Mesenteric fat pad (tissue), 1 donor: Measurements from ENCODE around the gene VCAN. TPM values are rescaled to one million over a fixed set of nuclear protein-coding genes. Genes with fewer than 3 reads are reported as not detected.
"Not testable (repeated sequence)": the region's sequence is repeated elsewhere in the genome, so short reads cannot be mapped to it uniquely, and the experiment has no call there.

Experiments
- DNase-seq: peaks from one replicate; pipeline ENCODE4 v3.0.0-alpha.2; 2020; ENCODE audit warnings: low spot score
- long read RNA-seq: library from polyadenylated mRNA; unstranded; transcript quantifications from one replicate; pipeline ENCODE4 v2.0.0, GENCODE V29; 2020
- total RNA-seq: library from RNA; stranded (reverse); fragmentation: NEBNext Ultra II Directional; extraction: Animal tissue kit (Norgen Biotek cat#: 25700); gene quantifications from one replicate; pipeline ENCODE4 v1.2.1, GENCODE V29; 2021
- donor health status: DM: yes; HTN: yes; CAD: no.

VCAN gene
- 224 TPM for total RNA-seq
- long read RNA-seq, full-length matches to known transcripts = 82 of 115 reads
- long read RNA-seq, partial matches to known transcripts = 13 of 115 reads
- long read RNA-seq, other reads (novel, unspliced or antisense) = 20 of 115 reads

DNA sequence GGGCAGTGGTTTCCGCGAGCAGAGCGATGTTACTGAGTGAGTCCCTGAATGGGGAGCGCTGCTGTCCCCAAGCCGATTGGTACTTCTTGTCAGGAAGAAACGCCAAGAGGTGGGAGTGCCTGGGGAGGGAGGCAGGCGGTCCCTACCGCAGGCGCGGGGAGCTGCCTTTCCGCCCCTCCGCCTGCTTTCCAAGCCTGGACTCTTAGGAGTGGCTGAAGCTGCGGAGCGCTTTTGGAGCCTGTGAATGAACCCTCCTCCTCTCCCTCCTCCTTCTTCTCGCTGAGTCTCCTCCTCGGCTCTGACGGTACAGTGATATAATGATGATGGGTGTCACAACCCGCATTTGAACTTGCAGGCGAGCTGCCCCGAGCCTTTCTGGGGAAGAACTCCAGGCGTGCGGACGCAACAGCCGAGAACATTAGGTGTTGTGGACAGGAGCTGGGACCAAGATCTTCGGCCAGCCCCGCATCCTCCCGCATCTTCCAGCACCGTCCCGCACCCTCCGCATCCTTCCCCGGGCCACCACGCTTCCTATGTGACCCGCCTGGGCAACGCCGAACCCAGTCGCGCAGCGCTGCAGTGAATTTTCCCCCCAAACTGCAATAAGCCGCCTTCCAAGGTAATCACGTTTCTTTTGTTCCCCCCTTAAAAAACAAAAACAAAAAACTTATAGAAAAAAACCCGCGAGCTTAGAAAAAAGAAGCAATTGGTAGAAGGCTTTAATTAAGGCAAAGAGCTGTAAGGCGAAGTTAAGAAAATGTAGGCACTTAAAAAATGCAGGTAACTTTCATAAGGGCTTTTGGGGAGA is at the start of gene VCAN:
VCAN (plus strand) TSS at position 340 of the 808 bp plus-strand sequence. CDS start 11,775 bp downstream, outside the sequence.
- no peak for DNase-seq

DNA sequence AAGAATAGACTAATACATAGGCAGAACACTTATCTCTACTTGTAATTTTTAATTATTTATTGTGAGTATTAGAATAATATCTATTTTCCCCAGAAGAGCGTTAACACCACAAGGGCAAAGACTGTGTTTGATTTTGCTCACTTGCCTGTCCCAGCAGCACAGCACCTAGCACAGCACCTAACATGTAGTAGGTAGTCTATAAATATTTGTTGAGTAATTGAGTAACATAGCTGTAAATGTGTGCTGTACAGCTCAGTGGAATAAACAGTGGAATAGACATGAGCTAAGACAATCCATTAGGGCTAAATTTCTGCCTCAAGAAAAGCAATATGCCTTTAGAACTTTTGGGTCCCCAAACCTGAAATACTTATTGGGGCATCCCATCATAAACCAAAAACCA is 49.3 kb upstream of the VCAN start:
- DNase-seq = no peak

DNA sequence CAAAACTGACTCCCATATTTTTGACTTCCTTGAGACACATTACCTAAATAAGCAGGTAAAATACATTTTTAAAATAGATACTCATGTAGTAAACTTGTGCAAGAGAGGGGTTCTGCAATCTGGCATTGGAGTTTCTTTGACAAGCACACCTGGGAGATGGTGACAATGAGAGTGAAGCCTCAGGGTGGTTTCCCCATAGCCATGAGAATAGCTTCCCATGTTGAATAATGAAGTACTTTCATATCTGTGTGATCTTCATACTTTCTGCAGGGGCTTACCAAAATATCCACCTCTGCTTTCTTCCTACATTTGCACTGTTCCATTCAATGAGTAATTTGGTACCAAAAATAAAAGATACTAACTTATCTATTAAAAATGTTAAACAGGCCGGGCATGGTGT is 44.7 kb upstream of the VCAN start:
- no peak for DNase-seq

DNA sequence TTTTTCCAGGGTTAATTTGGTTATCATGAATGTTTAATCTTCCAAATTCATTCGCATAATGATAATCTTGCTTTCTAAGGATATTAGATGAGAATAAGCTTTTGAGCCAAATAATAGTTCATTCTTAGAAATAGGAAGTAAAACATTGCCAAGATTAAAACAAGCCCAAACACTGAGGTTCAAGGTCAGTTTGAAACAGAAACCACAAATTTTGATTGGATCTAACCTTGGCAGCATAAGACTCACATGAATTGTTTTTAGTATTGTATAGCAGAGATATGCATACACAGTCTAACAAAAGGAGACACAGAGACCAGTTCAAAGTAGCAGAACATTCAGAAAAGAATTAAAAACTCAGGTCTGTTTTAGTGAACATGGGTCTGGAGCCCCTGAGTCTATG is 43.4 kb upstream of the VCAN start:
- no peak for DNase-seq

DNA sequence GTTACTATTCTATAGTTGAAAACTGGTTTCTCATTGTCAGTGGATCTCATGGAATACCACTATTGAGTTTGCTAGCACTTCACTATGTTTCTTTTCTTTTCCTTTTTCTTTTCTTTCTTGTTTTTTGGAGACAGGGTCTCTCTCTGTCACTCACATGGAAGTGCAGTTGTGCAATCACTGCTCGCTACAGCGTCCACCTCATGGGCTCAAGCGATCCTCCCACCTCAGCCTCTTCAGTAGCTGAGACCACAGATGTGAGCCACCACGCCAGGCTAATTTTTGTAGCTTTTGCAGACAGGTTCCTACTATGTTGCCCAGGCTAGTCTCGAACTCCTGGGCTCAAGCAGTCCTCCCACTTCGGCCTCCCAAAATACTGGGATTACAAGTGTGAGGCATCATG is 42.7 kb upstream of the VCAN start:
- DNase-seq = no peak

DNA sequence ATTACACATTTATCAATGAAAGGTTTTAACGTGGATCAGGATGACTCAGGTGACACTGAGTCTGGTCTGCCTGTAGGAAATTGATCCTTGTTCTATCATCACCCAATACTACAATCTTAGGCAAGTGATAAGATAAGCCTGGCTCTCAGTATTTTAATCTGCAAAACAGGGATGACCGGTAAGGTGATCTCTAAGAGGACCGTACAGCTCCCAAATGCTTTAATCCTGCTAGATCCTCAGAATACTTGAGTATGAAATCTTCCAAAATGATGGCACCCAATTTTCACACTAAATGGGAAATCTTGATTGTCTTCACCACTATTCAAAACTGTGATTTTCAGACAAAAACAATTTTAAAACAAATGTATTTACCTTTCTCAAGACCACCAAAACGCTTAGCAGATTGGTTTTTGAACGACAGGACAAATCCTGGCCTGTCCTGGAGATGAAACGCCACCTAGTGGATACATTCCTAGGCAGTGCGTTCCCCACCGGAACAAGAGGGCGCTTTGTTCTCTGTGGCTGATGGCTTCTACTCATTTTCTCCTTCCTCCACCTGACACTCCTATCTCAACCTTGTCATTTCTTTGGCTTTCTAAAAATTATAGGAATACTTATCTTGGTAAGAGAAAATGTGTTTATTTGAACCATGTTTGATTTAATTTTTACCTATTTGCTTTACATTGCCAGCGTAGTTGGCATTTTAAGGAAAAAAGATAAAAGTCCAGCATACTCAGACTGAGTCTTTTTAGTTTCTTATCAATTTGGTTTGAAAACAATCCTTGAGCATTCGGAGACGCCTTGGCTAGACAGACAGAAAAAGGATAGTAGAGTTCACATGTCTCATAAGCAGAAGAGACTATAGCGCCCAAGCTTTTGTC is 41.2 kb upstream of the VCAN start:
- no peak for DNase-seq

DNA sequence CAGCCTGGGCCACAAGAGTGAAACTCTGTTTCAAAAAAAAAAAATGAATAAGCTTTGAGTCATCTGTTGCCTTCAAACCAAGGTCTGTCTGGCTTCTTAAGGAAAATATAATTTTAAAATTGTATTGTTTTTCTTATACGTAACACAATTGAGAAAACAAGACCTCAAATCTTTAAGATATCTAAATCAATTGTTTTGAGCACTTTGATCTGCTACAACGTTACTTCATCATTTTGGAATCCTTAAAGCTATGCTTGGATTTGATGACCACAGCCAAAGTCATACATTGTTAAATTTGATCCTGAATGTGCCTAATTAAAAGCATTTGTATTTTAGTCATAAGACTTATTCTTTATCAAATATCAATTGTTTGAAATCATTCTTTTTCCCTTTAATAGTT is 37.7 kb upstream of the VCAN start:
- DNase-seq = no peak

DNA sequence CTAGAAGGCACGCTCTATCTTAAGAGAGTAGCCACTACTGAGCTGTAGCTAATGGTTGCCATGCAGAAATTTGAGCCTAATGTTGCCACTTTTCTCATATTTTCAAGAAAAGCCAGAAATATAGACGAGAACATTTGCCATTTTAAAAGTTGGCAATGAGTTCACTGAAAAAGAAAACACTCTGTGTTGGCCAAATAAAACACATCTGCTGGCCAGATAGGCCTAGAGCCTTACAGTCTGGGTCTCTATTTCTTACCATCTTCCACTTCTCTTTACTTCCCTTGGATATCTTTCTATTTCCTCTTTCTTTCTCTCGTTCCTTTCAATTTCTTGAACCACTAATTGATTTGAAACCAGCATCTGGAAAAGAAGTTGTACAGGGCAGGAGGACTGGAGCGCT is 36.6 kb upstream of the VCAN start:
- no peak for DNase-seq

DNA sequence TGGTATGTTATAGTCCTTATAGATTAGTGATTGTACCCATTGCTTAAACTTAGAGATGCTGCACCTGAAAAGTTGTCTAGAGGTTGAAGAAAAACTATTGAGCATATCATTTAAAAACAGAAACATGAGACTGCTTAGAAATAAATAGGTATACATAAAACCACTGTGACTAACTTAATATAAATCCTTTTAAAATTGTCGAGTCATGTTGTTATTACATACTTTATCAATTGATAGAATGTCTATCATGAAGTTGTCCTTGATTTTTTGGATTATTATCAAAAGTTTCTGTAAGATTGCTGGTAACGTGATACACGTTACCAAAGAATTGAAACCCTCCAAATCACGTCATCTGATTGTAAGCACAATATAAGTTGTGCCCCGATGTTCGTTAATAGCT is 35.3 kb upstream of the VCAN start:
- DNase-seq = no peak

DNA sequence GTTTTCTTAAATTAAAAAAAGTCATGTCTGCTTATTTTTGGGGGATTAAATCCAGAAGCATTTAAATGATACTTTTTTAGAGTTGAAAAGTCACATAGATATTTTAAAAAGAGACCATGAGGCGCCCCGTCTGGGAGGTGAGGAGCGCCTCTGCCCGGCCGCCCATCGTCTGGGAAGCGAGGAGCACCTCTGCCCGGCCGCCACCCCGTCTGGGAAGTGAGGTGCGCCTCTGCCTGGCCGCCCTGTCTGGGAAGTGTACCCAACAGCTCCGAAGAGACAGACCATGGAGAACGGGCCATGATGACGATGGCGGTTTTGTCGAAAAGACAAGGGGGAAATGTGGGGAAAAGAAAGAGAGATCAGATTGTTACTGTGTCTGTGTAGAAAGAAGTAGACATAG is 33.8 kb upstream of the VCAN start:
- DNase-seq = not testable (repeated sequence)

DNA sequence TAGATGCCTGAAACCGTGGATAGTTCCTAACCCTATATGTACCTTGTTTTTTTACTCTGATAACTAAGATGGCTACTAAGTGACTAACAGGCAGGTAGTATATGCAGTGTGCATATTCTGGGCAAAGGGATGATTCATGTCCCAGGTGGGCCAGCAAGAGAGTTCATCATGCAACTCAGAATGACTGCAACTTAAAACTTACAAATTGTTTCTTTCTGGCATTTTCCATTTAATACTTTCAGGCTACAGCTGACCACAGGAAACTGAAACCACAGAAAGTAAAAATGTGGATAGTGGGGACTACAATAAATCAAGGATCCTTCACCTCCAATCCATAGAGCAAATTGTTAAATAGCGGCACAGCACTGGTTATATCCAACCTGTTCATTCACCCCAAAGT is 30.7 kb upstream of the VCAN start:
- no peak for DNase-seq

DNA sequence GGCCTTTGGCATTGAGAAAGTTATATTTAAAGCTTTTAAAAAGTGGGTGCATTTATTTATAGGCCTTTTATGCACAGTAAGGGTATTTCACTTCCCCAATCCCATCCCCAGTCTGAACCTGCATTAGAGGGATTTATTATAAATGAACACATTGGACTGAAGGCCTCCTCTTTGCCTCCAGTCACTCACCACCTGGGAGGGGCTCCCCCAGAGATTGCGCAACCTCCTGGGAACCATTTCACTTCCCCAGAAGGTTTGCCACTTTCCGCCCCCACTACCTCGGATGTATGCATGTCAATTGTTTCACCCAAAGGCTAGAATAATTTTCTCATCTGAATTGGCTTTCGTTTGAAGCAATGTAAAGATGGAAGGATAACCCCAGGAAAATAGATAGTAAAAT is 29.8 kb upstream of the VCAN start:
- no peak for DNase-seq

DNA sequence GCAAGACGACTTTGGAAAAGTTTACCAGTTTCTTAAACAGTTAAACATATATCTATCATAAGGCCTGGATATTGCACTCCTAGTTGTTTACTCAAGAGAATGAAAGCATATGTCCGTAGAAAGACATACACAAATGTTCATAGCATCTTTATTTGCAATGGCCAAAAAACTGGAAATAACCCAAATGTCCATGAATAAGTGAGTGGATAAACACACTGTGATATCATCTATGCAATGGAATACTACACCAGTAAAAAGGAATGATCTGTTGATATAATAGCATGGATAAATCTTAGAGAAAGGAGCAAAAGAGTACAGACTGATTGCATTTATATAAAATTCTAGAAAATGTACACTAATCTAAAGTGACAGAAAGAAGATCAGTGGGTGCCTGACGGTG is 28.0 kb upstream of the VCAN start:
- DNase-seq = no peak

DNA sequence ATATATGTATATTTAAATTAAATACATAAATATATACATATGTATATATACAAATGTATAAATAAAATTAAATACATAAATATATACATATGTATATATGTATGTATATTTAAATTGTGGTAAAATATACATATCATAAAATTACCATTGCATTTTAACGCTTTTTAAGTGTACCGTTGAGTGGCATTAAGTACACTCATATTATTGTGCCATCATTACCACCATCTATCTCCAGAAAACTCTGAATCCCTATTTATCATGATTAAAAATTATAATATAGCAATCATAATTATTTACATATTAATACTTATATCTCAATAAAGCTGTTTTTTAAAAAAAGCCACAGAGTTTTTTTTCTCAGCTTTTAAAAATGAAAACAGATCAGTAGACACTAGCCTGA is 27.1 kb upstream of the VCAN start:
- DNase-seq = no peak

DNA sequence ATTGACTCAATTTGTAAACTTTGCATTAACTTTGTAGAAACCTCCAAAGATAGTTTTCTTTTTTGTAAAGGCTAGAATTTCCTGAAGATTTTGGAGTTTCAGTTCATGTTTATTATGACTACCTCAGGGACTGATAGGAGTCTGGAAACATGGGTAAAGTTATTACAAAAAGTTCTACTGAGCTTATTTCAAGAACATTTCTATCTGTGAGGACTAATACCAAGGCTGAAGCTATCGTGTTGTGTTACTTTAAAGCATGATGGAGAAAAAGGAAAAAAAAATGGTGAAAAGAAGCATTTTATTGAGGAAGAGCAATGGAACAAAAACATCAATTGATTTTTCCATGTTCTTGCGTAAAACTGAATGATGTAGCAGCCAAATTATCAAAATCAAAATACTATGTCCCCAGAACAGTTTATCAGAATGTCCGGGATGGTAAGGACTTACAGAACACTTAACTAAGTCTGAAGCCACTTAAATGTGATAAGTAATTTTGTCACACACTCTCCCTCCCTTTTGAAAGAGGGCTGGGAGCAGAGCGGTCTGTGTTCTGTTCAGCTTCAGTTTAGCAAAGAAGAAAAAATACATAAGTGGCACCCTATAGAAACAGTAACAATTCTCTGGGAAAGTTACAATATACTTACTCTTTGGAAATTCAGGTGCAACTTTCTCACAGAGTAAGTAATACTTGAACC is 25.1 kb upstream of the VCAN start:
- DNase-seq = no peak

DNA sequence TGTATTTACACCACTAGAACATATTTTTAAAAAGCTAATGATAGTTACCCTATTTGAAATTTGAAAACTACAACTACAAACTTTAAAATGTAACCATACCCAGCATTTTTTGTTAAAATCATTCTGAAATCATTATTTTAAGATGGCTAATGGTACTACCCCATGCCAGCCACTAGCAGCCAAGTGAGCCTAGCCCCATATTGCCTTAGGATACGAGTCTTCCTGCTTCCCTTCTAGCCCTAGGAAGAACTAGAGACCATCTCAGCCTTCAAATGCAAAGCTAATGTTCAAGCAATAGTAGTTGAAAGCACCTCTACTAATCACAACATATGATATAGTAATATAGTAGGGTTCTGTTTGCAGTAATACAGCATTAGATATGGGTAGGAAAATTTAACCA is 24.0 kb upstream of the VCAN start:
- DNase-seq = no peak

DNA sequence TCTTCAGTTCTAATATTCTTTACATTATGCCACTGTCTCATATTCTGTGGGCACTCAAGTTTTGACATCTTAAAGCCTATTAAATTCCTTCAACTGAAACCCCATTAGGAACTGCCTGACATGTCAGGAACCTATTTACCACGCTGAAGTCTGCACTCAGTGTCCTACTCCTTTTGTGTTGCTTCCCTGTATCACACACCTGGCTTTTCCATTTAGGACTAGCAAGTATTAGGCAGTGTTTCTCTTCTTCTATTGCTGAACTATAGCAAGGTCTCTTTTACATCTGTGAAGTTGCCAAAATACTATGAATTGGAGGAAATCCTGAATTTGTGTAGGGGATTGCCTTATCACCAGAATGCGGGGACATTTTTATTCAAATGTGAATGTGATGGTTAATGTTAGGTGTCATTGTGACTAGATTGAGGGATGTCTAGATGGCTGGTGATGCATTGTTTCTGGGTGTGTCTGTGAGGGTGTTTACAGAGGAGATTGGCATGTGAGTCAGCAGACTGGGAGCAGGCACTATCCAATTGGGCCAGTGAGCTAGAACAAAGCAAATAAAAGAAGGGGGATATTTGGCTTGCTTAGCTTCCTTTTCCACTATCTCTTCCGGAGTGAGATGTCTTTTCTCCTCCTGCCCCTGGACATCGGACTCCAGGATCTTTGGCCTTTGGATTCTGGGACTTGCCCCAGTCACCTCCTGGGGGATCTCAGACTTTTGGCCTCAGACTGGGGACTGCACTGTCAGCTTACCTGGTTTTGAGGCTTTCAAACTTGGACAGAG is 21.2 kb upstream of the VCAN start:
- DNase-seq = no peak

DNA sequence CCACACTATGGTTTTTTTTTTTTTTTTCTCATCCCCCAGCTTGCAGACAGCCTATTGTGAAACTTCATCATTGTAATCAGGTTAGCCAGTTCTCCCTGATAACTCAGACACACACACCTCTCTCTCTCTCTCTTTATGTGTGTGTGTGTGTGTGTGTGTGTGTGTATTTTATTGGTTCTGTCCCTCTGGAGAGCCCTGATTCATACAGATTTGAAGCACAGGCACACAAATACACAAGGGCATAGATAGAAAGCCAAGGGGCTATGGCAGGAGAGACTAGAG is 20.6 kb upstream of the VCAN start:
- DNase-seq = no peak

DNA sequence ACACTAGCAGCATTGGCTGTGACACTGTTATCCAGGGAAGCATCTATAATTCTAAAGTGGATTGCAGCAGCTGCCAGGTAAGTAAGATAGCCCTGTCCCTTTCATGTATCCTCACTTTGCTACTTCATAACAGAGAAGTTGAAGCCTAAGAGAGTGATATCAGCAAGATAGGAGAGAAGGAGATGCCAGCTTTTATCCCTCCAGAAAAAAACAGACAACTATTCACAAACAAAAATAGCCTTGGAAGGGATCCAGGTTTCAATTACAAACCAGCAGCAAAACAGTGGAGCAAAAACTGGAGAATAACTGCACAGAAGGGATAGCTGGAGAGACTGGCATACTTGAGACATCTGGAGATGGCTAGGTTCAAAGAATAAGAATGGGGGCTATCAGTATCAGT is 19.6 kb upstream of the VCAN start:
- DNase-seq = no peak

DNA sequence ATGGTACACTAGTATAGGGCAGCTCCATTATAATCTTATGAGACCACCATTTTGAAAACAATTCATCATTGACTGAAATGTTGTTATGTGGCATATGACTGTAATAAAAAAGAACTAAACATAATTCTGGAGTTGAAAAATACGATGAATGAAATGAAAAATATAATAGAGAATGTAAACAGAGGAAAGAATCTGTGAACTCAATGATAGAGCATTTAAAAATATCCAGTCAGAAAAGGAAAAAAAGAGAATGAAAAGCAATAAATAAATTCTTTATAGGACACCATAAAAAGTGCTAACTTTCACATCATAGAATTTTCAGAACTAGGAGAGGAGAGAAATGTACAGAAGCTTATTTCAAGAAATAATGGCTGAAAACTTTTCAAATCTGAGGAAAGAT is 17.6 kb upstream of the VCAN start:
- no peak for DNase-seq

DNA sequence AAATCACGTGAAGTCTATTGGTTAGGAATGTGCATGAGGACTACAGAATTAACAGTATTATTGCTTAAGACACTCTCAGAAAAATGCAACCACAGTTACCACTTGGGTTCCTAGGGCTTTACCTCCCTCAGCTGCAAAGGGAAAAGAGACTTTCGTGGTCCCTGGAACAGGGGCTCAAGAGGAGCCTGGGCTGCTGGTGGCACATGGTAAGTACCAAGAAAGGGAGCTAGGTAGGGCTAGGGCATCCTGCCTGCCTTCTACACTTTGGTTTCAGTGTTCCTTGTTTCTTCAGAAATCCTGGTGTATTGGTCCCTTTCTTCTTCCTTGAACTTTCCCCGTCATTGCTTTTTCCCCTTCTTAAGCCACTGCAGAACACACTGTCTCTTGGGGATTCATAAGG is 7.3 kb upstream of the VCAN start:
- no peak for DNase-seq
